NCI-H460 (cell line): ENCODE results near the gene SMIM31. TPM values are rescaled to one million over a fixed set of nuclear protein-coding genes. Genes with fewer than 3 reads are reported as not detected.

ENCODE experiments used
- DNase-seq: peaks from one replicate; pipeline ENCODE4 v3.0.0-alpha.2; 2016; ENCODE audit warnings: low read depth; ENCODE audit errors: extremely low read depth
- total RNA-seq: library from RNA; depleted of rRNA; stranded (reverse); fragments of >200 nt; shearing (Covaris generic); gene quantifications from 2 replicates; pipeline ENCODE4 v1.2.3, GENCODE V29; 2014

The SMIM31 gene
- total RNA-seq, 1 experiment from 2014 or later, result 0.10 TPM

GRCh38 chr4:164780839-164781238, 26.9 kb downstream of the SMIM31 start:
- no peak for DNase-seq

- no peak for DNase-seq
Observed at GRCh38 chr4:164783976-164784375, 30.0 kb downstream of the SMIM31 start.

- no peak for DNase-seq
Observed at GRCh38 chr4:164789047-164789446, 35.1 kb downstream of the SMIM31 start.

GRCh38 chr4:164790249-164790648, 36.3 kb downstream of the SMIM31 start:
- no peak for DNase-seq

- no peak for DNase-seq
Observed at GRCh38 chr4:164799410-164799809, 45.5 kb downstream of the SMIM31 start.

- no peak for DNase-seq
Observed at GRCh38 chr4:164800786-164801185, 46.9 kb downstream of the SMIM31 start.

GRCh38 chr4:164802301-164802901, 48.5 kb downstream of the SMIM31 start:
- DNase-seq, result no peak

- DNase-seq, result no peak
Observed at GRCh38 chr4:164803702-164804101, 49.8 kb downstream of the SMIM31 start.

- DNase-seq, result no peak
Observed at GRCh38 chr4:164807611-164808010, 53.7 kb downstream of the SMIM31 start.

GRCh38 chr4:164813554-164813953, 59.6 kb downstream of the SMIM31 start:
- no peak for DNase-seq

GRCh38 chr4:164815711-164816110, 61.8 kb downstream of the SMIM31 start:
- DNase-seq, result no peak

- DNase-seq, result no peak
Observed at GRCh38 chr4:164819366-164819765, 65.4 kb downstream of the SMIM31 start.

- no peak for DNase-seq
Observed at GRCh38 chr4:164821711-164822110, 67.8 kb downstream of the SMIM31 start.

GRCh38 chr4:164824581-164824980, 70.7 kb downstream of the SMIM31 start:
- DNase-seq, result no peak

GRCh38 chr4:164828955-164829354, 75.0 kb downstream of the SMIM31 start:
- no peak for DNase-seq

GRCh38 chr4:164846566-164846965, 92.6 kb downstream of the SMIM31 start:
- DNase-seq, result no peak

GRCh38 chr4:164847016-164847415, 93.1 kb downstream of the SMIM31 start:
- no peak for DNase-seq

- DNase-seq, result no peak
Observed at GRCh38 chr4:164847967-164848649, 94.2 kb downstream of the SMIM31 start.
